Measurements from ENCODE around the gene MAST4.

Gene MAST4

GRCh38 chr5:66720780-66721179 is 124.6 kb downstream of the MAST4 start:
- POLR2A ChIA-PET (ENCODE audit: low non-redundant PET), result no interaction called here
- no peak for TF ChIP-seq CTCF (conservative IDR thresholded peaks at IDR 0.05; ENCODE audit: low read depth)
- H3K27ac ChIP-seq, result no peak overlapping the region
- CTCF ChIA-PET, result interaction anchor here (0.7 kb wide), 1 partner anchor 10 kb away, joined by 3 read pairs; no protein-coding TSS in a partner anchor
- DNase-seq (ENCODE audit: low spot score), result no peak

GRCh38 chr5:66722686-66723085 is 126.5 kb downstream of the MAST4 start:
- ChIA-PET CTCF (no interaction called here), POLR2A (ENCODE audit: low non-redundant PET) (no interaction called here)
- no peak for TF ChIP-seq CTCF (conservative IDR thresholded peaks at IDR 0.05; ENCODE audit: low read depth)
- DNase-seq (ENCODE audit: low spot score), result no peak
- H3K27ac ChIP-seq, result no peak overlapping the region

GRCh38 chr5:66724349-66725139 is 128.4 kb downstream of the MAST4 start:
- ChIA-PET POLR2A (ENCODE audit: low non-redundant PET) (no interaction called here), CTCF (interaction anchor here (0.7 to 1.1 kb wide), 3 partner anchors 32 to 1170 kb away, joined by 3 to 4 read pairs (median 4); no protein-coding TSS in a partner anchor)
- peak; percentile 21; the same call in 1 of the 2 replicates for TF ChIP-seq CTCF (conservative IDR thresholded peaks at IDR 0.05; ENCODE audit: low read depth)
- DNase-seq (ENCODE audit: low spot score), result no peak
- no peak overlapping the region for H3K27ac ChIP-seq

DNA sequence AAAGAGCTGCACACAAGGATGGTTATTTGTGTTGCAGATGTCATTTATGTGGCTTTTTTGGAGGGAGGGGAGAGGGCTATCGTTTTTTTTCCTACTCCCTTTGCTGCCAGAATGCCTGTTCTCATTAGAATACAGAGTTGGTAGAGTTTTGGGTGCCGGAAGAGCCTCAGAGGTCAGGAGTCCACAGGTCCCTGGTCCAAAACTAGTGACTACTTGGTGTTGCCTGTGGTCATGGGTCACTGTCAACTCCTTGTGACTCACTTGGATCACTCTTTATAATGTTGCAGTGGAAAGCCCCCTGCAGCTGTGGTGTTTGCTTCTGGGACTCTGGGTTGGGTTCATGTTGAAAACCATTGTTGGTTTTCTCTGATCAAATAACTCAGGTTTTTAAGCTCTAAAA is 131.4 kb downstream of the MAST4 start:
- ChIA-PET POLR2A (ENCODE audit: low non-redundant PET) (no interaction called here), CTCF (no interaction called here)
- H3K27ac ChIP-seq, result no peak overlapping the region
- TF ChIP-seq CTCF (conservative IDR thresholded peaks at IDR 0.05; ENCODE audit: low read depth), result no peak
- no peak for DNase-seq (ENCODE audit: low spot score)

- ChIA-PET POLR2A (ENCODE audit: low non-redundant PET) (no interaction called here), CTCF (no interaction called here)
- no peak for TF ChIP-seq CTCF (conservative IDR thresholded peaks at IDR 0.05; ENCODE audit: low read depth)
- H3K27ac ChIP-seq, result no peak overlapping the region
- DNase-seq (ENCODE audit: low spot score), result no peak
These were observed 131.9 kb downstream of the MAST4 start for GRCh38 chr5:66728049-66728448.

- CTCF ChIA-PET, result no interaction called here
- TF ChIP-seq CTCF (conservative IDR thresholded peaks at IDR 0.05; ENCODE audit: low read depth), result no peak
- DNase-seq (ENCODE audit: low spot score), result no peak
- POLR2A ChIA-PET (ENCODE audit: low non-redundant PET), result no interaction called here
- no peak overlapping the region for H3K27ac ChIP-seq
These were observed 140.9 kb downstream of the MAST4 start for GRCh38 chr5:66737096-66737495.

Data from RWPE1 (cell line).